Upper lobe of left lung (tissue), 4 donors: Measurements from ENCODE around the gene ZNF628.

Experiments
- CTCF ChIP-seq, 6 experiments: fragments of 450-650 bp in 4 of 6; fragments of 200-600 bp in 2 of 6; sonication (generic) in 2 of 6; IDR thresholded peaks; one replicate each; pipeline ENCODE4 v1.5.1; 2016 to 2019; ENCODE audit warnings: antibody characterized with exemption in 6 of 6
- POLR2A ChIP-seq, 4 donors: fragments of 450-650 bp; IDR thresholded peaks; one replicate each; pipeline ENCODE4 v1.5.1; 2016 to 2017; ENCODE audit warnings: antibody characterized with exemption in 4 of 4, mild to moderate bottlenecking in 2 of 4
- POLR2AphosphoS5 ChIP-seq, 2 donors: sonication (generic); formaldehyde crosslinking; IDR thresholded peaks; one replicate each; pipeline ENCODE4 v1.5.1; 2017; ENCODE audit warnings: antibody characterized with exemption in 2 of 2

- no peak for TF ChIP-seq CTCF (IDR thresholded peaks at IDR 0.05)
- no peak for TF ChIP-seq POLR2A (IDR thresholded peaks at IDR 0.05)
- no peak for TF ChIP-seq POLR2AphosphoS5 (IDR thresholded peaks at IDR 0.05)
These were observed 2.6 kb downstream of the ZNF628 start for GRCh38 chr19:55479045-55479444.
